ENCODE results near the gene KIAA0232. TPM values are rescaled to one million over a fixed set of nuclear protein-coding genes. Genes with fewer than 3 reads are reported as not detected.

Gene KIAA0232
- total and polyA plus RNA-seq, 2 experiments from 2014 or later = 27.4 to 28.7 TPM

DNA sequence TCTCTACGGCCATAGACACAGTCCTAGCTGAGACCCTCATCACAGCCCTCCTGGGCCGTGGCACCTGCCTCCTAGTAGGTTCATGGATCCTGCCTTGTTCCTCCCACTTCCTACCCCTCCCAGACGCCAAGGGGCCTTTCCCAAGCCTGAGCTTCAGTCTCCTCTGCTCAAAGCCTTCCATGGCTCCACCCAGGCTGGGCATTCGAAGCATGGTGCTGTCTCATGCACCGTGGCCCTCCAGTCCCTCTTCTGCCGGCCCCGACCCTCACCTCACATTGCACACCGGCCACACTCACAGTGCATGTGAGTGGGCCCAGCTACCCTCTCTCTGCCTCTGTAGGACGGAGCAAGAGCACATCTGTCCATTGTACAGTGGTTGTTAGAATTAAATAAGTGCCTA, 21.7 kb upstream of the KIAA0232 start:
- Histone ChIP-seq H3K27me3 (no peaks in the 10 kb centered on the region), H3K4me1 (ENCODE audit: low read depth) (no peaks in the 10 kb centered on the region), H3K27ac (no peak overlapping the region), H3K9me3 (ENCODE audit: low read depth) (no peaks in the 10 kb centered on the region), H3K36me3 (no peaks in the 10 kb centered on the region), H3K4me3 (no peak overlapping the region)
- TF ChIP-seq, protein P1, sequence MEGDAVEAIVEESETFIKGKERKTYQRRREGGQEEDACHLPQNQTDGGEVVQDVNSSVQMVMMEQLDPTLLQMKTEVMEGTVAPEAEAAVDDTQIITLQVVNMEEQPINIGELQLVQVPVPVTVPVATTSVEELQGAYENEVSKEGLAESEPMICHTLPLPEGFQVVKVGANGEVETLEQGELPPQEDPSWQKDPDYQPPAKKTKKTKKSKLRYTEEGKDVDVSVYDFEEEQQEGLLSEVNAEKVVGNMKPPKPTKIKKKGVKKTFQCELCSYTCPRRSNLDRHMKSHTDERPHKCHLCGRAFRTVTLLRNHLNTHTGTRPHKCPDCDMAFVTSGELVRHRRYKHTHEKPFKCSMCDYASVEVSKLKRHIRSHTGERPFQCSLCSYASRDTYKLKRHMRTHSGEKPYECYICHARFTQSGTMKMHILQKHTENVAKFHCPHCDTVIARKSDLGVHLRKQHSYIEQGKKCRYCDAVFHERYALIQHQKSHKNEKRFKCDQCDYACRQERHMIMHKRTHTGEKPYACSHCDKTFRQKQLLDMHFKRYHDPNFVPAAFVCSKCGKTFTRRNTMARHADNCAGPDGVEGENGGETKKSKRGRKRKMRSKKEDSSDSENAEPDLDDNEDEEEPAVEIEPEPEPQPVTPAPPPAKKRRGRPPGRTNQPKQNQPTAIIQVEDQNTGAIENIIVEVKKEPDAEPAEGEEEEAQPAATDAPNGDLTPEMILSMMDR (IDR thresholded peaks at IDR 0.05; ENCODE audit: low read depth, low read length) = no peak
- DNase-seq (ENCODE audit: low read depth in 1 of 2, low spot score in 1 of 2) = no peak

DNA sequence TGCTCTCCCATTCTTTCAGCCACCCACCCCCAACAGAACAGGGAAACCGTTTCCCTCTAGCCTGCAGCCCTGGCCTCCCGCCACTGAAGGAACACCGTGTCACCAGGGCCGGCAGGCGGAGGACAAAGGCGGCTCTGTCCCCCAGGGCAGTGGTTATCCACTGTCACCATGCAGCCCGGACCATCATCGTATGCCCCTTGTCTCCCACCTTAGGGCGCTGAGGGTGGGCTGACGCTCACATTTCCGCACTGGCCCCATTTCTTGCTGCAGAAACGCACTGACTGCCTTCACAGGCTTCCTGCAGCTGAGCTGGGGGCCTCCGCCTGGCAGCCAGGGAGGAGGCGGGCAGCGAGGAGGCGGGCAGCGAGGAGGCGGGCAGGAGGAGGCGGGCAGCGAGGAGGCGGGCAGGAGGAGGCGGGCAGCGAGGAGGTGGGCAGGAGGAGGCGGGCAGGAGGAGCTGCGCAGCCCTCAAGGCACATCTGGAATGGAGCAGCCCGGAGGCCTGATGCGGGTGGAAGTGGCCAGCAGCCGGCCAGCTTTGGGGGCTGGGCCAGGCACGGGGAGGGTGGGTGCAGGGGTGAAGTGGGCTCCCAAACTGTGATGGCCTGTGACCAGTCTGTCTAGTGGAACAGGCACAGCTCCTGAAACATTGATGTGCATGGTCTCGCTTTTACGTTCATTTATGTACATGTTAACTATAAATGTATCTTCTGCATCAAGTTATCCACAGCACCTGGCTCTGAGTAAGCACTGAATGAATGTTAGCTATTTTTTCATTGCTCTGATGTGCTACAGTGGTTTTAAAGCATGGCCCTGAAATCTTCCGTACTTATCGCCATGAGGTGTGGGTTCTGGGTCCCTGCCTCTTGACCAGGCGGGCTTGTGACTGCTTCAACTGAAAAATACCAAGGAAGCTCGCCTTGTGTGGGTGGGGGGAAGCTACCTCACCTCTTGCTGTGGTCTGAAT, 20.6 kb upstream of the KIAA0232 start:
- Histone ChIP-seq H3K27ac (no peak overlapping the region), H3K9me3 (ENCODE audit: low read depth) (no peaks in the 10 kb centered on the region), H3K4me1 (ENCODE audit: low read depth) (no peaks in the 10 kb centered on the region), H3K27me3 (no peaks in the 10 kb centered on the region), H3K36me3 (no peaks in the 10 kb centered on the region), H3K4me3 (no peak overlapping the region)
- no peak for DNase-seq (ENCODE audit: low read depth in 1 of 2, low spot score in 1 of 2)
- TF ChIP-seq, protein P1 (IDR thresholded peaks at IDR 0.05; ENCODE audit: low read depth, low read length) = no peak

DNA sequence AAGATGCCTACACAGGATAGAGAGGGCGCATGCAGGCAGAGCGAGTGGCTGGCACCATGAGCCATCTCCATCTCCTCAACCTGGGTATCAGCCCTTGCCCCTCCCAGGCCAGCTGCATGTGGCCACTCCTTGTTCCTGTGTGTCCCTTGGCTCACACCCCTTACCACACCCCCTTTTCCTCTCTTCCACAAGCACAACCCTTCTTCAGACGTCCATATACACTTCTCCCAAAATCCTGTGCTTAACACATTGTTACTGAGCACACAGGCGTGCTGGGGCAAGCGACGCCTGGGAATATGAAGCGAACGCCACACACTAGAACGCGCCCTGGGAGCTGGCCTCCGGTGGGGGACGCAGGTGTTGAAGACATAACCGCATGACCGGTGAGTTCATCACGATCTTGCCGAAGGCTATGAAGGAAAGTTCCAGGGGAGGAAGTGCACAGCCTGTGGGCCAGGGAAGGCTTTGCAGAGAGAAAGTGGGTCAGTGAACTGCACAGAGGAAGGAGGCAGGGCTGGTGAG, 19.1 kb upstream of the KIAA0232 start:
- DNase-seq (ENCODE audit: low read depth in 1 of 2, low spot score in 1 of 2) = no peak
- TF ChIP-seq, protein P1 (IDR thresholded peaks at IDR 0.05; ENCODE audit: low read depth, low read length) = peak; percentile 5
- H3K27me3 ChIP-seq = no peaks in the 10 kb centered on the region
- H3K36me3 ChIP-seq = no peaks in the 10 kb centered on the region
- no peak overlapping the region for H3K4me3 ChIP-seq
- no peak overlapping the region for H3K27ac ChIP-seq
- no peaks in the 10 kb centered on the region for H3K4me1 ChIP-seq (ENCODE audit: low read depth)
- H3K9me3 ChIP-seq (ENCODE audit: low read depth) = no peaks in the 10 kb centered on the region

DNA sequence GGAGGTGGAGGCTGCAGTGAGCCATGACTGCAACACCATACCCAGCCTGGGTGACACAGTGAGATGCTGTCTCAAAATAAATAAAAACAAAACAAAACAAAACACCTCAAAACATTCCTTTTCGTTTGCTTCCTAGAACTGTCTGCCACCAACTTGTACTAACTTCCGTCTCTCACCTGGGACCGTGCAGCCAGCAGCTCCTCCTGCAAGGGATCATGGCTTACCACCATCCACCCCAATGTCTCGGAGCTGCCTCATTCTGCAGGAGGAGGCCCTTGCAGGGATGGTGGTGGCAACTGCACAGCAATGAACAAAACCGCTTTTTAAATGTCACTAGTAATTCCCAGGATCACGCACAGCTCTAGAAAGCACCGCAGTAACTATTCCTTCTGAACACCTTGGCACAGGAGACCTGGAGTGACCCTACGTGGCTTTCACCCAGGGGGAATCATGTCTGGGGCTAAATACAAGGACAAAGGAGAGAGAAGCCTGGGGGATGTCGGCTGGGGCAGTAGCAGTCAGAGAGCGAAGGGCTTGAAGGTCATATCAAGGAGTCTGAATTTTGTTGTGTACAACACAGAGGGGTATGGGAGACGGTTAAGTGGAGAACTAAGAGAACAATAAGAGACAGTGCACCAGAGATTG, 17.4 kb upstream of the KIAA0232 start:
- Histone ChIP-seq H3K36me3 (no peaks in the 10 kb centered on the region), H3K4me3 (no peak overlapping the region), H3K27ac (no peak overlapping the region), H3K9me3 (ENCODE audit: low read depth) (no peaks in the 10 kb centered on the region), H3K4me1 (ENCODE audit: low read depth) (no peaks in the 10 kb centered on the region), H3K27me3 (no peaks in the 10 kb centered on the region)
- TF ChIP-seq, protein P1 (IDR thresholded peaks at IDR 0.05; ENCODE audit: low read depth, low read length) = no peak
- DNase-seq (ENCODE audit: low read depth in 1 of 2, low spot score in 1 of 2) = no peak

DNA sequence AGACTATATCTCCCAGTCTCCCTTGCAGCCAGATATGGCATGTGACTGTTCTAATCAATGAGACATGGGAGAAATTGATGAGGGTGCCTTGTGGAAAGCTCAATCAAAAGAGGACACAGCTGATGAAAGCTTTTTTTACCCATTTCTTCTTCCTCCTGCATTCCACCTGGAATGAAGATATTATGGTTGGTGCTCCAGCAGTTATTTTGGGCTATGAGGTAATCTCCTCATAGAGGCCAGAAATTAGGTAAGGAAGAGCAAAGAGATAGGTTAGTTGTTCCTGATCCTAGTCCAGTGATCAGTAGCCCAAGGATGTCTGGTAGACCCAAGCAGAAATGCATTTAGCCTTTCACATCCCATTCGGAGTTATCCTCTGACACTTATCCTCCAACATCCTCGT, 16.8 kb upstream of the KIAA0232 start:
- DNase-seq (ENCODE audit: low read depth in 1 of 2, low spot score in 1 of 2) = no peak
- Histone ChIP-seq H3K4me3 (no peak overlapping the region), H3K4me1 (ENCODE audit: low read depth) (no peaks in the 10 kb centered on the region), H3K9me3 (ENCODE audit: low read depth) (no peaks in the 10 kb centered on the region), H3K36me3 (no peaks in the 10 kb centered on the region), H3K27ac (no peak overlapping the region), H3K27me3 (no peaks in the 10 kb centered on the region)
- TF ChIP-seq, protein P1 (IDR thresholded peaks at IDR 0.05; ENCODE audit: low read depth, low read length) = no peak

Measured in cardiac muscle cell (in vitro differentiated cells and primary cell).